Mesendoderm (in vitro differentiated cells): Measurements from ENCODE around the gene SHF.
A peak's percentile ranks its signal among the peaks of the same experiment; 100 is the strongest.

Experiments
- DNase-seq: peaks from one replicate; pipeline ENCODE4 v3.0.0; 2013
- H2AK5ac ChIP-seq: 2 replicates; pipeline ENCODE4 v1.6.1; 2013; ENCODE audit warnings: low read length, inconsistent platforms
- H2BK120ac ChIP-seq: 2 replicates; pipeline ENCODE4 v1.6.1; 2013; ENCODE audit warnings: low read depth, mild to moderate bottlenecking, low read length, moderate library complexity, mixed read lengths
- H2BK15ac ChIP-seq: replicated peaks from 2 replicates; pipeline ENCODE4 v1.6.1; 2013; ENCODE audit warnings: low read depth, mild to moderate bottlenecking, moderate library complexity
- H2BK5ac ChIP-seq: 2 replicates; pipeline ENCODE4 v1.6.1; 2013; ENCODE audit warnings: low read length, inconsistent platforms
- H3K18ac ChIP-seq: 2 replicates; pipeline ENCODE4 v1.6.1; 2013; ENCODE audit warnings: mild to moderate bottlenecking, low read length, mixed read lengths
- H3K23ac ChIP-seq: one replicate; pipeline ENCODE4 v1.6.1; 2013; ENCODE audit warnings: low read length
- H3K27ac ChIP-seq: 2 replicates; pipeline ENCODE4 v1.5.1; 2013; ENCODE audit warnings: low read depth, mild to moderate bottlenecking, inconsistent platforms, low read length, moderate library complexity
- H3K27me3 ChIP-seq: 2 replicates; pipeline ENCODE4 v1.6.1; 2013; ENCODE audit warnings: low read length, control low read depth, mild to moderate bottlenecking, inconsistent platforms; ENCODE audit not compliant: insufficient read depth, poor library complexity
- H3K36me3 ChIP-seq: 2 replicates; pipeline ENCODE4 v1.6.1; 2013; ENCODE audit warnings: low read length, inconsistent platforms; ENCODE audit not compliant: control insufficient read depth, insufficient read depth
- H3K4ac ChIP-seq: one replicate; pipeline ENCODE4 v1.6.1; 2013; ENCODE audit warnings: low read depth, mild to moderate bottlenecking, low read length, moderate library complexity
- H3K4me1 ChIP-seq: 2 replicates; pipeline ENCODE4 v1.6.1; 2013; ENCODE audit warnings: low read depth, low read length, inconsistent platforms; ENCODE audit not compliant: control insufficient read depth
- H3K4me2 ChIP-seq: 2 replicates; pipeline ENCODE4 v1.6.1; 2013; ENCODE audit warnings: low read length
- H3K4me3 ChIP-seq: 2 replicates; pipeline ENCODE4 v1.5.1; 2013; ENCODE audit warnings: mild to moderate bottlenecking, low read length
- H3K56ac ChIP-seq: one replicate; pipeline ENCODE4 v1.6.1; 2013; ENCODE audit warnings: low read length
- H3K79me1 ChIP-seq: 2 replicates; pipeline ENCODE4 v1.6.1; 2013; ENCODE audit warnings: low read length, inconsistent platforms
- H3K79me2 ChIP-seq: 2 replicates; pipeline ENCODE4 v1.6.1; 2013; ENCODE audit warnings: mild to moderate bottlenecking, low read length; ENCODE audit not compliant: control insufficient read depth, insufficient read depth
- H3K9ac ChIP-seq: 2 replicates; pipeline ENCODE4 v1.6.1; 2013; ENCODE audit warnings: low read length, inconsistent platforms
- H4K5ac ChIP-seq: one replicate; pipeline ENCODE4 v1.6.1; 2013; ENCODE audit warnings: low read length
- H4K8ac ChIP-seq: one replicate; pipeline ENCODE4 v1.6.1; 2013; ENCODE audit warnings: low read depth, mild to moderate bottlenecking, control low read depth, low read length, moderate library complexity
- WGBS: extraction: QIAGEN DNeasy Blood & Tissue Kit; methylation state at CpG from one replicate; pipeline ENCODE4 v1.1.7; 2013; ENCODE audit warnings: low lambda C conversion rate, missing lambda C conversion rate; ENCODE audit not compliant: insufficient coverage; ENCODE audit errors: extremely low coverage; 5-methylcytosine and 5-hydroxymethylcytosine counted together

The SHF gene

DNA sequence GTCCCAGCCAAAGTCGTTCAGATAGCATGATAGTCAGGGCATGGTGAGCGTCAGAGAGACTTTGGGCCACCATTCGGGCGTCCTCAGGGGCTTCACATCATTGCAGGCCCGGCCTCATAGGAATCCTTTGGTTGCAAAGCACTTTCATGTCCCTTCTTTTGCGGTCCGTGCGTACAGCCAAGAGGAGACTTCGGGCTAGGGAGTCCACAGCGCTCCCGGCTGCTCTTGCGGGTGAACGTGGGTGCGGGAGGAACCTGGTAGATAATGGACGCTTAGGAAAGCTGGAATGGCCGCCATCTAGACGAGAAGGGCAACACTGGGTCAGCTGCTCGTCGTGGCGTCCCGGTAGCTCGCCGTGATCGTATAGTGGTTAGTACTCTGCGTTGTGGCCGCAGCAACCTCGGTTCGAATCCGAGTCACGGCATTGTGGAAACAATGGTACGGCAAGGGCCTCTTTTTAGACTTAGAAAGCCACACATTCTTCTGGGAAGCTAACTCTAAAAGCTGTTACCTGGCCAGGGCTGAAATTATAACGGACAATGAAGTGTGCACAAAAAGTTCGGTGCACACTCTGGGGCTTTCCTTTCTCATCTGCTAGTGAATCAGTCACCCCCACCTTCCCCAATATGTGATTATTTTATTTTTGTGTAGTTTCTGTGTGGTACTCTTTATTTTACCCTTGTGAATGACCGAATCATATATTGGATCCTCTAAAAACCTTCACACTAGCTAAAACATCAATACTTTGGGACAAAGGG is 13.2 kb upstream of the SHF start:
- no peak overlapping the region for H3K23ac ChIP-seq
- no peaks in the 10 kb centered on the region for H3K27me3 ChIP-seq
- no peak overlapping the region for H2BK120ac ChIP-seq
- peak overlapping the region; percentile 5 for H3K27ac ChIP-seq
- no peak overlapping the region for H3K18ac ChIP-seq
- H4K5ac ChIP-seq: no peak overlapping the region
- H3K56ac ChIP-seq: peak overlapping the region; percentile 97
- no peak overlapping the region for H2AK5ac ChIP-seq
- H3K4me1 ChIP-seq: no peaks in the 10 kb centered on the region
- H3K4me3 ChIP-seq: peak overlapping the region; percentile 93
- H3K79me1 ChIP-seq: no peaks in the 10 kb centered on the region
- no peak overlapping the region for H2BK15ac ChIP-seq
- H4K8ac ChIP-seq: no peak overlapping the region
- H3K36me3 ChIP-seq: no peaks in the 10 kb centered on the region
- no peak overlapping the region for H3K4ac ChIP-seq
- peak overlapping the region; percentile 85 for H3K9ac ChIP-seq
- peak overlapping the region; percentile 35 for H2BK5ac ChIP-seq
- peak; percentile 85 for DNase-seq
- WGBS: no CpG with 5 or more reads among the region's 34 CpGs
- no peaks in the 10 kb centered on the region for H3K79me2 ChIP-seq
- H3K4me2 ChIP-seq: peak overlapping the region; percentile 89

DNA sequence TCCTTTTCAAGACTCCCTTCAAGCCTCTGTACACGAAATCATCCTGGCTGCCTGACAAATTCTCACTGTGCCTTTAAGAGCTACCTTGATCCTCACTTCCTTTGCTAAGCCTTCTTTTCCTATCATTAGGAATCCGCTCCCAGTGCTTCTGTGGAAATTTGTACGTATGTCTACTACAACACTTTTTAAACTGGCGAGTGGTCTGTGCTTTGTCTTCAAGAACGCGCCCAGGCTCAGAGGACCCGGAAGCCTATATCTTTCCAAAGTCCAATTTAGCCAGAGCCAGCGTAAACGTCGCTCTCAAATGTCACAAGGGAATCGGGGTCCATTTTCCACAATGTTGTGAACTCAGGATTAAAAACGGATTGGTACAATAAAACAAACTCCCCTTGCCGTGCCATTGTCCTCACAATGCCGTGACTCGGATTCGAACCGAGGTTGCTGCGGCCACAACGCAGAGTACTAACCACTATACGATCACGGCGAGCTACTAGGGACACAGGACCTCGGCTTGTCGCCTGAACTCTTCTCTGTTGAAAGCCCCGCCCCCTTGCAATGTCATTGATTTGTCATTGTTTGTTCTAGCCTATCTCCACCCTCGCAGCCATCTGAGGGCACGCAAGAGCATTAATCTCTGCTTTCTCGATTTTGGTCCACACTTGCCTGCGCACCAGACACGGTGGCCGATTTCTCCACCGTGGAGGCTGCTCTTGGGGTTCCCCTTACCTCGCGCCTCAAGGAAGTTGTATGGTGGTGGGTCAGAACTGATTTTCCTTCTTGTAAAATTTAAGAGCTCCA is 12.4 kb upstream of the SHF start:
- Histone ChIP-seq H2BK15ac (no peak overlapping the region), H3K4ac (no peak overlapping the region), H3K4me3 (peak overlapping the region; percentile 93), H4K8ac (no peak overlapping the region), H3K4me1 (no peaks in the 10 kb centered on the region), H3K4me2 (peak overlapping the region; percentile 89), H2AK5ac (no peak overlapping the region), H3K27me3 (no peaks in the 10 kb centered on the region), H3K27ac (peak overlapping the region; percentile 5), H3K18ac (no peak overlapping the region), H3K9ac (peak overlapping the region; percentile 85), H4K5ac (no peak overlapping the region), H3K36me3 (no peaks in the 10 kb centered on the region), H2BK120ac (no peak overlapping the region), H2BK5ac (peak overlapping the region; percentile 35), H3K23ac (no peak overlapping the region), H3K56ac (peak overlapping the region; percentile 97), H3K79me1 (no peaks in the 10 kb centered on the region), H3K79me2 (no peaks in the 10 kb centered on the region)
- no CpG with 5 or more reads among the region's 34 CpGs for WGBS
- DNase-seq: peak; percentile 98

DNA sequence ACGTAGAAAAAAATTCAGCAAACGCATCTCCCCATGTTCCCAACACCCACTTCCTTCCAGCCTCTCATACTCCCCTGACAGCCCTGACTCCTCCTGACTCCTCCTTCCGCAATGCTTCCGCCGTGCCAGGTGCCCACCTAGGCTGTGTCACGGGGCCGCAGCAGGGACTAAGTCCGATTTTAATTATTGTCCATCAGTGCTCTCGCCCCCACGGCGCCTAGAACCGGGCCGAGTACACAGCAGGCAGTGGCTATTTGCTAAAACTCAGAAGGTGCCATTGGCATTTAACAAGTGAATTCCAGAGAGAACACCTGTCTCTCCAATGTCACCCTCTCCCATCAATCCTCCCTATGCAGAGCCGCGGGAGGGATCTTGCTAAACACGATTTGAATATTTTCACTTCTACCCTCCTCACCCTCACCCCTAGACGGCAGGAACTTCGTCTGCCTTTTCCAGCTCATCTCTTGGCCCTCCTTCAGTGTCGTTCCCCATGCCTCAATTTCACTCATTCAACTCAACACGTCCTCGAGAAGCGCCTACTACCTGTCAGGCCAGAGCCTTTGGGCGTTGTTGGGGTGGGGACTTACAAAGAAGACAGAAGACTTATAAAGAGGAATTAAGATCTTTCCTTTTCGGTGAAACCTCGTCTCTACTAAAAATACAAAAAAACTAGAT is 11.5 kb upstream of the SHF start:
- Histone ChIP-seq H2BK5ac (no peak overlapping the region), H2BK15ac (no peak overlapping the region), H3K9ac (peak overlapping the region; percentile 69), H3K79me2 (no peaks in the 10 kb centered on the region), H3K18ac (no peak overlapping the region), H3K27me3 (no peaks in the 10 kb centered on the region), H3K56ac (peak overlapping the region; percentile 87), H3K4me1 (no peaks in the 10 kb centered on the region), H2AK5ac (no peak overlapping the region), H3K79me1 (no peaks in the 10 kb centered on the region), H2BK120ac (no peak overlapping the region), H3K4me3 (peak overlapping the region; percentile 68), H3K36me3 (no peaks in the 10 kb centered on the region), H3K23ac (no peak overlapping the region), H4K8ac (no peak overlapping the region), H3K4me2 (peak overlapping the region; percentile 91), H3K4ac (no peak overlapping the region), H4K5ac (no peak overlapping the region), H3K27ac (no peak overlapping the region)
- WGBS: no CpG with 5 or more reads among the region's 25 CpGs
- DNase-seq: peak; percentile 52

DNA sequence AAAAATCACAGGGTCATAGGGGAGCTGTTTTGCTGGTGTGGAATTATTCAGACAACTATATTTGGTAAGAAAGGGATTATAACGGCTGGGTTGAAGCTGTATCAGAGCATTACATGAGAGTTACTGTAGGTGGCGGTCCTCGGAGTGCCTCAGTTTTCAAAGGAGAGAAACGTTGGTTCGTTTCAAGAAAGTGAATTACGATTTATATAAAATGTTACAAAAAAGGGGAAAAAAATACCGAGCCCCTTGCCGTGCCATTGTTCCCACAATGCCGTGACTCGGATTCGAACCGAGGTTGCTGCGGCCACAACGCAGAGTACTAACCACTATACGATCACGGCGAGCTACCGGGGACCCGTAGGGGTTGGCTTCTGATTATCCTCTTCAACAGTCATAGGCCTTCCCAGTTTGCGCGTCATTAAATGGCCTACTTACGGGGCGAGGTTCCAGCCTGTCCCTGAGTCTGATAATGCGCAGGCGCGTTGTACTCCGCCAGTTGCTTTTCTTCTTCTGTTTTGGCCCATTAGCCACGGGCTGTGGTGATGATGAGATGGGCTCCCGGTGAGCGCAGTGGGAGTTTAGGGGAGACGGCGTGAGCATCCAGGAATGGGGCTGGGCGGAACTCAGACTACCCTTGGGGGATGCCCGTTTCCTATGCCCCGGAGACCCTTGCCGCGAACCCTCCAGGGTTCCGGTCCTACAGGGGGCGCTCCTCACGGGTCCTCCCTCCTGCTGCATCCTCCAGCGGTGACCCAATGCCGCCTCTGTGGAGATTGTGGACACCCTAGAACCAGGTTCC is 10.8 kb upstream of the SHF start:
- peak overlapping the region; percentile 69 for H3K9ac ChIP-seq
- H3K4ac ChIP-seq: no peak overlapping the region
- H2BK5ac ChIP-seq: no peak overlapping the region
- no peak overlapping the region for H4K8ac ChIP-seq
- no peaks in the 10 kb centered on the region for H3K36me3 ChIP-seq
- H3K23ac ChIP-seq: no peak overlapping the region
- no peaks in the 10 kb centered on the region for H3K4me1 ChIP-seq
- H3K27ac ChIP-seq: no peak overlapping the region
- peak overlapping the region; percentile 87 for H3K56ac ChIP-seq
- H2BK120ac ChIP-seq: no peak overlapping the region
- H3K27me3 ChIP-seq: no peaks in the 10 kb centered on the region
- no peak overlapping the region for H2AK5ac ChIP-seq
- H3K79me2 ChIP-seq: no peaks in the 10 kb centered on the region
- peak overlapping the region; percentile 68 for H3K4me3 ChIP-seq
- no peaks in the 10 kb centered on the region for H3K79me1 ChIP-seq
- no peak overlapping the region for H4K5ac ChIP-seq
- peak; percentile 96 for DNase-seq
- no CpG with 5 or more reads among the region's 42 CpGs for WGBS
- H3K18ac ChIP-seq: no peak overlapping the region
- no peak overlapping the region for H2BK15ac ChIP-seq
- peak overlapping the region; percentile 91 for H3K4me2 ChIP-seq

DNA sequence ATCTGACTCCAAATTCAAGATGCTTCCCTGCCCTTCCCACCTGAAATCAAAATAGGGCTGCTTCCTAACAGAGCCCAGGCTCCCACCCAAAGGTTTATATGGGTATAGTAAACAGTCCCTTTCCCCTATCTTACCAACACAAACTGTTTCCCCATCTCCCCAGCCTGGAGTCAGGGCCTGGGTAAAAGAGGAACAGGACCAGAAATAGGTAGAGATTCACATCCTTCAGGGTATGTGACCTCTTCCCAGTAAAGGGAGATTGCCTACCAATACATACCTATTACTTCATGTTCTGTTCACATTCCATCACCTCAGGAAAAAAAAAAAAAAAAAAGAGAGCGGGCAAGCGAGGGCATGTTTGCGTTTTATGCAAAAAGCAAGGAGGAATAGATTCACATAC is 9.7 kb upstream of the SHF start:
- DNase-seq: no peak
- H3K4me2 ChIP-seq: no peak overlapping the region
- H3K4me1 ChIP-seq: no peaks in the 10 kb centered on the region
- H3K27ac ChIP-seq: no peak overlapping the region
- no peak overlapping the region for H2BK5ac ChIP-seq
- no peak overlapping the region for H2BK15ac ChIP-seq
- no peak overlapping the region for H4K8ac ChIP-seq
- no peak overlapping the region for H3K18ac ChIP-seq
- no peak overlapping the region for H2BK120ac ChIP-seq
- H3K79me1 ChIP-seq: no peaks in the 10 kb centered on the region
- H4K5ac ChIP-seq: no peak overlapping the region
- no peak overlapping the region for H3K56ac ChIP-seq
- H3K4me3 ChIP-seq: no peak overlapping the region
- no peaks in the 10 kb centered on the region for H3K36me3 ChIP-seq
- no peak overlapping the region for H2AK5ac ChIP-seq
- H3K4ac ChIP-seq: no peak overlapping the region
- H3K23ac ChIP-seq: no peak overlapping the region
- H3K27me3 ChIP-seq: no peaks in the 10 kb centered on the region
- no peak overlapping the region for H3K9ac ChIP-seq
- no peaks in the 10 kb centered on the region for H3K79me2 ChIP-seq
- no CpG with 5 or more reads among the region's 3 CpGs for WGBS
